Effector memory CD8-positive, alpha-beta T cell (primary cell): ENCODE data around the gene BDH1.

Experiments
- ATAC-seq: fragments of 150-1000 bp; cut with Tn5 transposase; replicated peaks from 2 replicates; pipeline ENCODE4 v1.10.0; 2021; ENCODE audit warnings: mild to moderate bottlenecking, moderate library complexity
- DNase-seq, 3 experiments: peaks; one replicate each; pipeline ENCODE4 v3.0.0; 2021
- H3K27ac Mint-ChIP-seq, 2 donors: one replicate each; pipeline ENCODE4 v1.8.0; 2022; ENCODE audit warnings: mild to moderate bottlenecking in 2 of 2, mixed read lengths in 2 of 2, moderate library complexity in 2 of 2
- H3K27me3 Mint-ChIP-seq, 2 donors: one replicate each; pipeline ENCODE4 v1.8.0; 2022; ENCODE audit warnings: mixed read lengths in 2 of 2
- H3K36me3 Mint-ChIP-seq: one replicate; pipeline ENCODE4 v1.8.0; 2022; ENCODE audit warnings: mild to moderate bottlenecking, moderate library complexity, mixed read lengths; ENCODE audit not compliant: insufficient read depth
- H3K4me1 Mint-ChIP-seq, 2 donors: one replicate each; pipeline ENCODE4 v1.8.0; 2022; ENCODE audit warnings: low read depth in 2 of 2, mixed read lengths in 2 of 2
- H3K4me3 Mint-ChIP-seq, 2 donors: one replicate each; pipeline ENCODE4 v1.8.0; 2022; ENCODE audit warnings: mild to moderate bottlenecking in 2 of 2, mixed read lengths in 2 of 2, moderate library complexity in 2 of 2
- H3K9me3 Mint-ChIP-seq, 2 donors: one replicate each; pipeline ENCODE4 v1.8.0; 2022; ENCODE audit warnings: mixed read lengths in 2 of 2

The BDH1 gene

GRCh38 chr3:197532388-197532787 lies 23.4 kb downstream of the BDH1 start:
- Mint-ChIP-seq H3K4me3 (no peak overlapping the region), H3K4me1 (no peaks in the 10 kb centered on the region), H3K36me3 (peaks cover 11% of the 10 kb centered on the region), H3K27me3 (no peaks in the 10 kb centered on the region), H3K27ac (no peak overlapping the region), H3K9me3 (no peaks in the 10 kb centered on the region)
- no peak for ATAC-seq
- DNase-seq, result no peak

GRCh38 chr3:197528190-197528589 lies 27.6 kb downstream of the BDH1 start:
- H3K27me3 Mint-ChIP-seq, result no peaks in the 10 kb centered on the region
- no peaks in the 10 kb centered on the region for H3K4me1 Mint-ChIP-seq
- DNase-seq (no peak), ATAC-seq (no peak)
- H3K36me3 Mint-ChIP-seq, result peaks cover 6% of the 10 kb centered on the region
- H3K27ac Mint-ChIP-seq, result no peak overlapping the region
- no peak overlapping the region for H3K4me3 Mint-ChIP-seq
- H3K9me3 Mint-ChIP-seq, result no peaks in the 10 kb centered on the region

GRCh38 chr3:197527569-197527968 lies 28.2 kb downstream of the BDH1 start:
- Mint-ChIP-seq H3K27me3 (no peaks in the 10 kb centered on the region), H3K27ac (no peak overlapping the region), H3K36me3 (peaks cover 6% of the 10 kb centered on the region), H3K4me3 (no peak overlapping the region), H3K4me1 (no peaks in the 10 kb centered on the region), H3K9me3 (no peaks in the 10 kb centered on the region)
- no peak for DNase-seq
- ATAC-seq, result no peak

GRCh38 chr3:197525706-197526105 lies 30.1 kb downstream of the BDH1 start:
- Mint-ChIP-seq H3K27me3 (no peaks in the 10 kb centered on the region), H3K4me1 (peaks cover 0 to 4% of the 10 kb centered on the region in 2 donors), H3K4me3 (no peak overlapping the region), H3K36me3 (peaks cover 5% of the 10 kb centered on the region), H3K27ac (peak overlapping the region in 1 of 2 donors; percentile 6), H3K9me3 (no peaks in the 10 kb centered on the region)
- DNase-seq (no peak), ATAC-seq (no peak)

GRCh38 chr3:197524128-197524527 lies 31.6 kb downstream of the BDH1 start:
- H3K36me3 Mint-ChIP-seq, result peaks cover 2% of the 10 kb centered on the region
- peaks cover 2 to 4% of the 10 kb centered on the region in 2 donors for H3K4me1 Mint-ChIP-seq
- DNase-seq (no peak), ATAC-seq (no peak)
- H3K27ac Mint-ChIP-seq, result no peak overlapping the region
- H3K27me3 Mint-ChIP-seq, result no peaks in the 10 kb centered on the region
- H3K9me3 Mint-ChIP-seq, result peaks cover 0 to under 1% of the 10 kb centered on the region in 2 donors
- H3K4me3 Mint-ChIP-seq, result no peak overlapping the region

- Mint-ChIP-seq H3K36me3 (peaks cover 4% of the 10 kb centered on the region), H3K4me3 (no peak overlapping the region), H3K9me3 (peaks cover 0 to 3% of the 10 kb centered on the region in 2 donors), H3K4me1 (peaks cover 4% of the 10 kb centered on the region in 2 donors), H3K27me3 (no peaks in the 10 kb centered on the region), H3K27ac (peak overlapping the region in 1 of 2 donors; percentile 64)
- no peak for ATAC-seq
- DNase-seq, result no peak
Observed at GRCh38 chr3:197523526-197523925, 32.2 kb downstream of the BDH1 start.

- peaks cover 4% of the 10 kb centered on the region for H3K36me3 Mint-ChIP-seq
- H3K27me3 Mint-ChIP-seq, result no peaks in the 10 kb centered on the region
- H3K4me3 Mint-ChIP-seq, result no peak overlapping the region
- DNase-seq (no peak), ATAC-seq (no peak)
- peaks cover 4% of the 10 kb centered on the region in 2 donors for H3K4me1 Mint-ChIP-seq
- peaks cover 0 to 3% of the 10 kb centered on the region in 2 donors for H3K9me3 Mint-ChIP-seq
- peak overlapping the region in 1 of 2 donors; percentile 64 for H3K27ac Mint-ChIP-seq
Observed at GRCh38 chr3:197522881-197523441, 32.8 kb downstream of the BDH1 start.

GRCh38 chr3:197522183-197522715 lies 33.5 kb downstream of the BDH1 start:
- Mint-ChIP-seq H3K9me3 (peaks cover 0 to 3% of the 10 kb centered on the region in 2 donors), H3K27me3 (no peaks in the 10 kb centered on the region), H3K4me3 (no peak overlapping the region), H3K27ac (peak overlapping the region; percentile 28 to 64), H3K4me1 (peaks cover 4% of the 10 kb centered on the region in 2 donors), H3K36me3 (peaks cover 4% of the 10 kb centered on the region)
- DNase-seq (no peak), ATAC-seq (no peak)

- Mint-ChIP-seq H3K4me1 (peaks cover 6 to 10% of the 10 kb centered on the region in 2 donors), H3K9me3 (peaks cover 0 to 3% of the 10 kb centered on the region in 2 donors), H3K36me3 (peaks cover 7% of the 10 kb centered on the region), H3K4me3 (no peak overlapping the region), H3K27me3 (no peaks in the 10 kb centered on the region), H3K27ac (peak overlapping the region; percentile 28 to 64)
- ATAC-seq (no peak), DNase-seq (no peak)
Observed at GRCh38 chr3:197521277-197522182, 34.2 kb downstream of the BDH1 start.

GRCh38 chr3:197520311-197521276 lies 35.2 kb downstream of the BDH1 start:
- H3K9me3 Mint-ChIP-seq, result peaks cover 0 to 3% of the 10 kb centered on the region in 2 donors
- H3K4me3 Mint-ChIP-seq, result no peak overlapping the region
- H3K27ac Mint-ChIP-seq, result peak overlapping the region; percentile 10 to 75
- H3K27me3 Mint-ChIP-seq, result no peaks in the 10 kb centered on the region
- H3K36me3 Mint-ChIP-seq, result peaks cover 7% of the 10 kb centered on the region
- DNase-seq (no peak), ATAC-seq (peak; percentile 19)
- peaks cover 6 to 17% of the 10 kb centered on the region in 2 donors for H3K4me1 Mint-ChIP-seq

- no peak overlapping the region for H3K4me3 Mint-ChIP-seq
- peaks cover 7% of the 10 kb centered on the region for H3K36me3 Mint-ChIP-seq
- DNase-seq (no peak), ATAC-seq (peak; percentile 21)
- H3K27me3 Mint-ChIP-seq, result no peaks in the 10 kb centered on the region
- peak overlapping the region; percentile 10 to 75 for H3K27ac Mint-ChIP-seq
- H3K9me3 Mint-ChIP-seq, result peaks cover 0 to 3% of the 10 kb centered on the region in 2 donors
- peaks cover 6 to 17% of the 10 kb centered on the region in 2 donors for H3K4me1 Mint-ChIP-seq
Observed at GRCh38 chr3:197519801-197520211, 36.0 kb downstream of the BDH1 start.

GRCh38 chr3:197518881-197519421 lies 36.8 kb downstream of the BDH1 start:
- Mint-ChIP-seq H3K27me3 (no peaks in the 10 kb centered on the region), H3K27ac (peak overlapping the region; percentile 8 to 90), H3K9me3 (peaks cover 0 to 3% of the 10 kb centered on the region in 2 donors), H3K4me3 (peak overlapping the region in 1 of 2 donors; percentile 10), H3K36me3 (peaks cover 7% of the 10 kb centered on the region), H3K4me1 (peaks cover 6 to 17% of the 10 kb centered on the region in 2 donors)
- ATAC-seq (no peak), DNase-seq (no peak)
